GM13976 (cell line): ENCODE measurements around the gene SIRT6.
"Not testable (repeated sequence)": the region's sequence is repeated elsewhere in the genome, so short reads cannot be mapped to it uniquely, and the experiment has no call there.

ENCODE experiments used
- DNase-seq: peaks from one replicate; pipeline ENCODE4 v3.0.0; 2012; ENCODE audit warnings: low spot score
- in situ Hi-C: fragments of 300-500 bp; cut with MboI; formaldehyde crosslinking; loops from one replicate; pipeline ENCODE4 v1.12.0; 2022; ENCODE audit warnings: low sequenced_read_pairs, mixed read lengths, inconsistent platforms; ENCODE audit not compliant: unreplicated experiment
- TF ChIP-seq, protein P1 (sequence below): IDR thresholded peaks from 2 replicates; pipeline ENCODE4 v1.5.1; 2012; ENCODE audit warnings: borderline replicate concordance, mild to moderate bottlenecking; ENCODE audit not compliant: insufficient read depth; ENCODE audit errors: extremely low read depth, missing control alignments, control extremely low read depth

Gene SIRT6

DNA sequence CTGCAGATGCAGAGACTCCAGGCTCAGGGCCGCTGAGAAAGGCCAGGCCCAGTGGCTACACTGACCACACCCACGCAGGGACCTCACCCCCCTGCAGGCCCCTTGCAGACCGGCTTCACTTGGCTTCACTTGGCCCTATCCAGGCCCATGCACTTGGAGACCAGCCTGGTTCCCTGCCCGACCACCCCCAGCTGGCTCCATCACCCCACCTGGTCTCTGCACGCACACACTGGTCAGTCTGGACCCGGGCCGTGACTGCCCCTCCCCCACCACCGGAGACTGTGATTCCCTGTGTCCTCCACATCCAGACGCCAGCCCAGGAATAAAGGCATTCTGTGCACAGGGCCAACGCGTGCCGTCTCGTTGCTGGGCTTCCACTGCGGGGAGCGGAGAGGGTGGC is 42.1 kb upstream of the SIRT6 start:
- TF ChIP-seq, protein P1, sequence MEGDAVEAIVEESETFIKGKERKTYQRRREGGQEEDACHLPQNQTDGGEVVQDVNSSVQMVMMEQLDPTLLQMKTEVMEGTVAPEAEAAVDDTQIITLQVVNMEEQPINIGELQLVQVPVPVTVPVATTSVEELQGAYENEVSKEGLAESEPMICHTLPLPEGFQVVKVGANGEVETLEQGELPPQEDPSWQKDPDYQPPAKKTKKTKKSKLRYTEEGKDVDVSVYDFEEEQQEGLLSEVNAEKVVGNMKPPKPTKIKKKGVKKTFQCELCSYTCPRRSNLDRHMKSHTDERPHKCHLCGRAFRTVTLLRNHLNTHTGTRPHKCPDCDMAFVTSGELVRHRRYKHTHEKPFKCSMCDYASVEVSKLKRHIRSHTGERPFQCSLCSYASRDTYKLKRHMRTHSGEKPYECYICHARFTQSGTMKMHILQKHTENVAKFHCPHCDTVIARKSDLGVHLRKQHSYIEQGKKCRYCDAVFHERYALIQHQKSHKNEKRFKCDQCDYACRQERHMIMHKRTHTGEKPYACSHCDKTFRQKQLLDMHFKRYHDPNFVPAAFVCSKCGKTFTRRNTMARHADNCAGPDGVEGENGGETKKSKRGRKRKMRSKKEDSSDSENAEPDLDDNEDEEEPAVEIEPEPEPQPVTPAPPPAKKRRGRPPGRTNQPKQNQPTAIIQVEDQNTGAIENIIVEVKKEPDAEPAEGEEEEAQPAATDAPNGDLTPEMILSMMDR: no peak
- in situ Hi-C loops: no loop called here
- peak; percentile 19 for DNase-seq

DNA sequence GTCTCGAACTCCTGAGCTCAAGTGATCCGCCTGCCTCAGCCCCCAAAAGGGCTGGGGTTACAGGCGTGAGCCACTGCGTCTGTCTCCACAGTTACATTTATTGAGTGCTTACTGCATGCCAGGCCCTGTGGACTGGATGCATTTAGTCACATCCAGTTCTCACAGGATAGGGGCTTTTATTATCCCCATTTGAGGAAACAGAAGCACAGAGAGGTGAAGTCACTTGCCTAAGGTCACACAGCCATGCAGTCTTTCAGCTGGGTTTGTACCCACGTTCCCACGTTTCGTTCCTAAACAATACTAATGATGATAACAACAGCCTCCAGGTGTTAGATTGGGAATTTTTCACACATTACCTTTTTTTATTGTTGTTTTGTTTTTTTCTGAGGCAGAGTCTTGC is 37.8 kb upstream of the SIRT6 start:
- no peak for DNase-seq
- TF ChIP-seq, protein P1: no peak
- in situ Hi-C loops: no loop called here

DNA sequence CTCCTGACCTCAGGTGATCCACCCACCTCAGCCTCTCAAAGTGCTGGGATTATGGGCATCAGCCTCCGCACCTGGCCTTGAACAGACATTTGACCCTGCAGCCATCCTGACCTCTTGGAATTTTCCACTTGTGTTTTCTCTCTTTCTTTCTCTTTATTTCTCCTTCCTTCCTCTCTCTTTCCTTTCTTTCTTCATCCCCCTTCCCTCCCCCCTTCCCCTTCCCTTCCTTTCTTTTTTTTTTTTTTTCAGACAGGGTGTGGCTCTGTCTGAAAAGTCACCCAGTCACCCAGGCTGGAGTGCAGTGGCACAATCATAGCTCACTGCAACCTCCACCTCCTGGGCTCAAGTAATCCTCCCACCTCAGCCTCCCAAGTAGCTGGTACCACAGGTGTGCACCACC is 36.2 kb upstream of the SIRT6 start:
- DNase-seq, in situ Hi-C loops: not testable (repeated sequence)

DNA sequence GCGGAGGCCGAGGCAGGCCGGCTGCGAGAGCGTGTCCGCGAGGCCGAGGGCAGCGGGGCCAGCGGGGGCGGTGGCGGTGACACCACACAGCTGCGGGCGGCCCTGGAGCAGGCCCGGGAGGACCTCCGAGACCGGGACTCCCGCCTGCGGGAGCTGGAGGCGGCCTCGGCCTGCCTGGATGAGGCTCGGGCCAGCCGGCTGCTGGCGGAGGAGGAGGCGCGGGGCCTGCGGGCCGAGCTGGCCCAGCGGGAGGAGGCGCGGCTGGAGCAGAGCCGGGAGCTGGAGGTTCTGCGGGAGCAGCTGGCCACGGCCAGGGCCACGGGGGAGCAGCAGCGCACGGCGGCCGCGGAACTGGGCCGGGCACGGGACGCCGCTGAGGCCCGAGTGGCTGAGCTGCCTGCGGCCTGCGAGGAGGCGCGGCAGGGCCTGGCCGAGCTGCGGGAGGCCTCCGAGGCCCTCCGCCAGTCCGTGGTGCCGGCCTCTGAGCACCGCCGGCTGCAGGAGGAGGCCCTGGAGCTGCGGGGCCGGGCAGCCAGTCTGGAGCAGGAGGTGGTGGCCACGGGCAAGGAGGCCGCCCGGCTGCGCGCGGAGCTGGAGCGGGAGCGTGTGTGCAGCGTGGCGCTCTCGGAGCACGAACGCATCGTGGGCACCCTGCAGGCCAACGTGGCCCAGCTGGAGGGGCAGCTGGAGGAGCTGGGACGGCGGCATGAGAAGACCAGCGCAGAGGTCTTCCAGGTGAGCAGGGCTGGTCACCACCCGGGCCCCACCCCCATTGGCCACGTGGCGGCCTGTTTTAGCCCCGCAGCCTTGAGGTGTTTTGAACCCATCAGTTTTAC is 35.3 kb upstream of the SIRT6 start:
- TF ChIP-seq, protein P1: no peak
- DNase-seq: no peak
- in situ Hi-C loops: no loop called here

DNA sequence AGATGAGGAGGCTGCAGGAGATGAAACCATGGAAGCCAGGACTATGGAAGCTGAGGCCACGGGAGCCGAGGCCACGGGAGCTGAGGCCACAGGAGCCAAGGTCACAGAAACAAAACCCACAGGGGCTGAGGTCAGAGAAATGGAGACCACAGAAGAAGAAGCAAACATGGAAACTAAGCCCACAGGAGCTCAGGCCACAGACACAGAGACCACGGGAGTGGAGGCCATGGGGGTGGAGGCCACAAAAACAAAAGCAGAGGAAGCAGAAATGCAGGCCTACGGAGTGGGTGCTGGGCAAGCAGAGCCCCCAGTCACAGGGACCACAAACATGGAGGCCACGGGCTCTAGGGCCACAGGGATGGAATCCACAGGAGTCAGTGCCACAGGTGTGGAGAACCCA is 34.5 kb upstream of the SIRT6 start:
- DNase-seq: no peak
- in situ Hi-C loops: no loop called here
- TF ChIP-seq, protein P1: no peak

DNA sequence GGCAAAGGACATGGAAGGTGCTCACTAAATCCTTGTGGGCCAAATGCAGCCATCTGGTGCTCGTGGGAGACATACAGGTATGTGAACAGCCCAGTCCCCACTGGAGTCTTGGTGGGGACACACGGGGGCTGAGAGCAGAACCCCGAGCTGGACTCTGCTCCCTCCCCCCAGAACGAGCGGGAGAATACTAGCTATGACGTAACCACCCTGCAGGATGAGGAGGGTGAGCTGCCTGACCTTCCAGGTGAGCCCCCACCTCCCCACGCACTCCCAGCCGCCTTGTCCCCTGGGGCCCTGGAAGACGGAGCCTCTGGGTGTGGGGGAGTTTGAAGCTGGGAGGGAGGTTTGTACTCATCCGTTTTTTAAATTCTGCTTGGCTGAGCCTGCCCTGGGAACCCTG is 33.4 kb upstream of the SIRT6 start:
- in situ Hi-C loops: no loop called here
- no peak for DNase-seq
- TF ChIP-seq, protein P1: no peak

DNA sequence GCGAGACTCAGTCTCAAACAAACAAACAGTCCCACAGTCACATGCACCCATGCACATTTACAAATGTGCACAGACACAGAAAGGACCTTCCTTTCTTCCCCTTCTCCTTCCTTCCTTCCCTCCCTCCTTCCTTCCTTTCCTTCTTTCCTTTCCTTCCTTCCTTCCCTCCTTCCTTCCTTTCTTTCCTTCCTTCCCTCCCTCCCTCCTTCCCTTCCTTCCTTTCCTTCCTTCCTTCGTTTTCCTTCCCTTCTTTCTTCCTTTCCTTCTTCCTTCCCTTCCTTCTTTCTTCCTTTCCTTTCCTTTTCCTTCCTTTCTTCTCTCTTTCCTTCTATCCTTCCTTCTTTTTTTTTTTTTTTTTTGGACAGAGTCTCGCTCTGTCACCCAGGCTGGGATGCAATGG is 30.8 kb upstream of the SIRT6 start:
- in situ Hi-C loops: no loop called here
- TF ChIP-seq, protein P1: no peak
- DNase-seq: no peak
